K562 (cell line): ENCODE measurements around the gene TEP1. TPM values are rescaled to one million over a fixed set of nuclear protein-coding genes. Genes with fewer than 3 reads are reported as not detected.

Experiments used
- BDP1 ChIP-seq: IDR thresholded peaks from 3 replicates; pipeline ENCODE4 v1.6.1; 2011; ENCODE audit not compliant: insufficient read length, insufficient read depth
- CBX2 ChIP-seq: fragments of 200-600 bp; sonication (generic); IDR thresholded peaks from one replicate; pipeline ENCODE4 v1.6.1; 2012; ENCODE audit warnings: mild to moderate bottlenecking, low read length, inconsistent platforms; ENCODE audit not compliant: insufficient read depth, poor library complexity, severe bottlenecking
- DMBX1 ChIP-seq: fragments of 250-450 bp; sonication (Bioruptor Pico); IDR thresholded peaks from 2 replicates; pipeline ENCODE4 v1.8.0; 2022; ENCODE audit warnings: inconsistent platforms, mild to moderate bottlenecking, moderate library complexity, borderline replicate concordance
- EP400 ChIP-seq: fragments of 450-650 bp; IDR thresholded peaks from 2 replicates; pipeline ENCODE4 v1.6.1; 2017; ENCODE audit warnings: antibody characterized with exemption, mild to moderate bottlenecking, moderate library complexity
- ETV5 ChIP-seq: sonication (generic); formaldehyde crosslinking; IDR thresholded peaks from 2 replicates; pipeline ENCODE4 v1.4.0; 2020; ENCODE audit warnings: low read depth, mild to moderate bottlenecking, missing genetic modification reagents
- IFI16 ChIP-seq: fragments of 250-450 bp; sonication (Bioruptor Pico); IDR thresholded peaks from 2 replicates; pipeline ENCODE4 v2.1.2; 2022; ENCODE audit warnings: mild to moderate bottlenecking, inconsistent platforms
- NCOA1 ChIP-seq: fragments of 450-650 bp; IDR thresholded peaks from 2 replicates; pipeline ENCODE4 v1.6.1; 2016; ENCODE audit warnings: low read depth
- RBBP5 ChIP-seq: fragments of 200-600 bp; sonication (generic); IDR thresholded peaks from 2 replicates; pipeline ENCODE4 v1.6.1; 2012; ENCODE audit warnings: borderline replicate concordance, mild to moderate bottlenecking, low read length, control low read depth, inconsistent platforms; ENCODE audit not compliant: insufficient read depth, poor library complexity, severe bottlenecking
- RBFOX2 ChIP-seq: fragments of 200-400 bp; formaldehyde crosslinking; IDR thresholded peaks from 2 replicates; pipeline ENCODE4 v1.6.1; 2017; ENCODE audit warnings: low read depth, mild to moderate bottlenecking, low read length, moderate library complexity
- SAP30 ChIP-seq: fragments of 200-600 bp; sonication (generic); IDR thresholded peaks from 2 replicates; pipeline ENCODE4 v1.6.1; 2012; ENCODE audit warnings: borderline replicate concordance, low read depth, mild to moderate bottlenecking, moderate library complexity, low read length, control low read depth, inconsistent platforms; ENCODE audit not compliant: insufficient read depth, poor library complexity, severe bottlenecking
- SMARCB1 ChIP-seq: IDR thresholded peaks from 2 replicates; pipeline ENCODE4 v1.6.1; 2011; ENCODE audit warnings: improper control_type of control experiment, low read depth; ENCODE audit not compliant: insufficient read length
- STAG1 ChIP-seq: sonication (generic); formaldehyde crosslinking; IDR thresholded peaks from 2 replicates; pipeline ENCODE4 v1.5.0; 2020; ENCODE audit warnings: missing genetic modification reagents, borderline replicate concordance
- TOE1 ChIP-seq, 2 experiments: fragments of 450-650 bp in 1 of 2; sonication (generic) in 1 of 2; formaldehyde crosslinking in 1 of 2; IDR thresholded peaks; 2 replicates each; pipeline versions ENCODE4 v1.7.1 to v1.8.0; 2016 to 2022; ENCODE audit warnings: borderline replicate concordance in 2 of 2, mild to moderate bottlenecking in 2 of 2, antibody characterized with exemption in 1 of 2, inconsistent platforms in 1 of 2, low read depth in 1 of 2, missing genetic modification reagents in 1 of 2, moderate library complexity in 1 of 2
- U2AF1 ChIP-seq: fragments of 200-400 bp; formaldehyde crosslinking; optimal IDR thresholded peaks from 2 replicates; pipeline ENCODE3; 2017; ENCODE audit warnings: mild to moderate bottlenecking, low read depth, low read length, moderate library complexity
- ZFP1 ChIP-seq: fragments of 450-650 bp; formaldehyde crosslinking; IDR thresholded peaks from 2 replicates; pipeline ENCODE4 v1.4.0; 2020; ENCODE audit warnings: mild to moderate bottlenecking, mixed read lengths
- ZKSCAN8 ChIP-seq: fragments of 200-800 bp; sonication (Bioruptor generic); IDR thresholded peaks from 2 replicates; pipeline ENCODE4 v1.6.1; 2016; ENCODE audit warnings: missing genetic modification characterization, missing compliant biosample characterization
- ZNF124 ChIP-seq: sonication (generic); formaldehyde crosslinking; IDR thresholded peaks from 2 replicates; pipeline ENCODE4 v1.8.1; 2022; ENCODE audit warnings: missing genetic modification reagents
- polyA plus RNA-seq, 8 experiments: library from polyadenylated mRNA; depleted of rRNA in 4 of 8; stranded (reverse) in 5 of 8; unstranded in 3 of 8; fragments of >200 nt; fragmentation: Nextera tagmentation in 2 of 8; fragmentation: Illumina TruSeq in 1 of 8; extraction: Ambion mirVana in 2 of 8; extraction: Trizol in 1 of 8; gene quantifications; 2 replicates each; pipeline versions ENCODE4 v1.2.1 to v1.2.3, GENCODE V29; 2011 to 2014; ENCODE audit warnings: inconsistent platforms in 1 of 8, missing spikeins in 1 of 8
- total RNA-seq, 7 experiments: library from RNA; depleted of rRNA in 6 of 7; stranded (reverse); fragments of >200 nt in 6 of 7; fragmentation: Illumina TruSeq in 2 of 7; extraction: Trizol in 2 of 7; gene quantifications; 2 replicates each; pipeline versions ENCODE4 v1.2.1 to v1.2.3, GENCODE V29; 2011 to 2021; ENCODE audit warnings: low replicate concordance in 1 of 7
- TF ChIP-seq, protein P1 (sequence below): fragments of 250-450 bp; sonication (Bioruptor Pico); IDR thresholded peaks from 2 replicates; pipeline ENCODE4 v1.5.0; 2020; ENCODE audit warnings: mild to moderate bottlenecking, borderline replicate concordance
- TF ChIP-seq, protein P2 (sequence below): fragments of 250-450 bp; sonication (Bioruptor Pico); IDR thresholded peaks from 2 replicates; pipeline ENCODE4 v1.4.0; 2020; ENCODE audit warnings: mild to moderate bottlenecking, moderate library complexity, borderline replicate concordance
- TF ChIP-seq, protein P3 (sequence below): fragments of 250-450 bp; sonication (Bioruptor Pico); IDR thresholded peaks from 2 replicates; pipeline ENCODE4 v1.8.0; 2022; ENCODE audit warnings: moderate library complexity, mild to moderate bottlenecking, inconsistent platforms

The TEP1 gene
- total and polyA plus RNA-seq, 9 of the 15 experiments (the other 6 are each of a cell fraction or from before 2014, with no cell fraction given) = 1.0 to 12.2 (median 7.1) TPM

DNA sequence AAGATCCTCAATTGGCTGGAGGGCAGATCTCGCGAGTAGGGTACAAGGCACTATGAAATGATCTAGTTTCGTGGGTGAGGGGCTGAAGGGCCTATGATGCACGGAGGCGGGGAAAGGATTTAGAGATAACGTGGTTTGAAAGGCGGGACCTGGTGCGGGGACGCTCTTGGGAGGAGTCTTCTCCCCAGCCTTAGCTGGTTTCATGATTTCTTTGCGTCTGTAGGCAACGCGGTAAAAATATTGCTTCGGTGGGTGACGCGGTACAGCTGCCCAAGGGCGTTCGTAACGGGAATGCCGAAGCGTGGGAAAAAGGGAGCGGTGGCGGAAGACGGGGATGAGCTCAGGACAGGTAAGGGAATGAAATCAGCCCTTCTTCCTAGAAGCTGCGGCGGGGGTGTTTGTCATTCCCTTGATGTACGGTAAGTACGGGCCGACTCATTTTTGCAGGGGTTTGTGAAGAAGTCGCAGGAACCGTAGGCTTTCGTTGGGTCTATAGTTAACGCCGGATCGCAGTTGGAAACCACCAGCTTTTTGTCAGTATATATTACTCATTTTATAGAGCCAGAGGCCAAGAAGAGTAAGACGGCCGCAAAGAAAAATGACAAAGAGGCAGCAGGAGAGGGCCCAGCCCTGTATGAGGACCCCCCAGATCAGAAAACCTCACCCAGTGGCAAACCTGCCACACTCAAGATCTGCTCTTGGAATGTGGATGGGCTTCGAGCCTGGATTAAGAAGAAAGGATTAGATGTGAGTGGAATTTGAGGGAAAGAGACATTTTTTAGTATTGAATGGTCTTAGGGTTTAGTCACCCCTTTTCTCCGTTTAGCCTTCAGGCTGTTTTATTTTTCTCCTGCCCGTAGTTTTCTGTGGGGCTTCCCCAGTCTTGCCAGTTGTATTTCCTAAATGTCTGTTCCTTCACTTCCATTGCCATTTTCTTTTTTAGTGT, 42.3 kb upstream of the TEP1 start (continued):
- TF ChIP-seq, protein P1, sequence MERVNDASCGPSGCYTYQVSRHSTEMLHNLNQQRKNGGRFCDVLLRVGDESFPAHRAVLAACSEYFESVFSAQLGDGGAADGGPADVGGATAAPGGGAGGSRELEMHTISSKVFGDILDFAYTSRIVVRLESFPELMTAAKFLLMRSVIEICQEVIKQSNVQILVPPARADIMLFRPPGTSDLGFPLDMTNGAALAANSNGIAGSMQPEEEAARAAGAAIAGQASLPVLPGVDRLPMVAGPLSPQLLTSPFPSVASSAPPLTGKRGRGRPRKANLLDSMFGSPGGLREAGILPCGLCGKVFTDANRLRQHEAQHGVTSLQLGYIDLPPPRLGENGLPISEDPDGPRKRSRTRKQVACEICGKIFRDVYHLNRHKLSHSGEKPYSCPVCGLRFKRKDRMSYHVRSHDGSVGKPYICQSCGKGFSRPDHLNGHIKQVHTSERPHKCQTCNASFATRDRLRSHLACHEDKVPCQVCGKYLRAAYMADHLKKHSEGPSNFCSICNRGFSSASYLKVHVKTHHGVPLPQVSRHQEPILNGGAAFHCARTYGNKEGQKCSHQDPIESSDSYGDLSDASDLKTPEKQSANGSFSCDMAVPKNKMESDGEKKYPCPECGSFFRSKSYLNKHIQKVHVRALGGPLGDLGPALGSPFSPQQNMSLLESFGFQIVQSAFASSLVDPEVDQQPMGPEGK = no peak
- TF ChIP-seq ZKSCAN8 (CRISPR knock-in tag) (no peak), SAP30 (no peak), TOE1 (IDR thresholded peaks at IDR 0.05; ENCODE audit: borderline replicate concordance) (peak; percentile 72), TOE1 (CRISPR knock-in tag; IDR thresholded peaks at IDR 0.05; ENCODE audit: borderline replicate concordance, low read depth) (no peak), SMARCB1 (no peak), EP400 (peak; percentile 67), IFI16 (no peak), U2AF1 (no peak), DMBX1 (no peak), ZNF124 (CRISPR knock-in tag) (no peak), NCOA1 (peak; percentile 72), ZFP1 (CRISPR knock-in tag) (no peak), RBBP5 (peak; percentile 61), ETV5 (CRISPR knock-in tag) (0 out of 2 replicates have a peak, but pooled peaks have one; percentile 39), BDP1 (no peak), STAG1 (no peak), RBFOX2 (peak; percentile 14; the same call in 1 of the 2 replicates), CBX2 (no peak)
- TF ChIP-seq, protein P2, sequence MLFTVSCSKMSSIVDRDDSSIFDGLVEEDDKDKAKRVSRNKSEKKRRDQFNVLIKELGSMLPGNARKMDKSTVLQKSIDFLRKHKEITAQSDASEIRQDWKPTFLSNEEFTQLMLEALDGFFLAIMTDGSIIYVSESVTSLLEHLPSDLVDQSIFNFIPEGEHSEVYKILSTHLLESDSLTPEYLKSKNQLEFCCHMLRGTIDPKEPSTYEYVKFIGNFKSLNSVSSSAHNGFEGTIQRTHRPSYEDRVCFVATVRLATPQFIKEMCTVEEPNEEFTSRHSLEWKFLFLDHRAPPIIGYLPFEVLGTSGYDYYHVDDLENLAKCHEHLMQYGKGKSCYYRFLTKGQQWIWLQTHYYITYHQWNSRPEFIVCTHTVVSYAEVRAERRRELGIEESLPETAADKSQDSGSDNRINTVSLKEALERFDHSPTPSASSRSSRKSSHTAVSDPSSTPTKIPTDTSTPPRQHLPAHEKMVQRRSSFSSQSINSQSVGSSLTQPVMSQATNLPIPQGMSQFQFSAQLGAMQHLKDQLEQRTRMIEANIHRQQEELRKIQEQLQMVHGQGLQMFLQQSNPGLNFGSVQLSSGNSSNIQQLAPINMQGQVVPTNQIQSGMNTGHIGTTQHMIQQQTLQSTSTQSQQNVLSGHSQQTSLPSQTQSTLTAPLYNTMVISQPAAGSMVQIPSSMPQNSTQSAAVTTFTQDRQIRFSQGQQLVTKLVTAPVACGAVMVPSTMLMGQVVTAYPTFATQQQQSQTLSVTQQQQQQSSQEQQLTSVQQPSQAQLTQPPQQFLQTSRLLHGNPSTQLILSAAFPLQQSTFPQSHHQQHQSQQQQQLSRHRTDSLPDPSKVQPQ = no peak
- TF ChIP-seq, protein P3, sequence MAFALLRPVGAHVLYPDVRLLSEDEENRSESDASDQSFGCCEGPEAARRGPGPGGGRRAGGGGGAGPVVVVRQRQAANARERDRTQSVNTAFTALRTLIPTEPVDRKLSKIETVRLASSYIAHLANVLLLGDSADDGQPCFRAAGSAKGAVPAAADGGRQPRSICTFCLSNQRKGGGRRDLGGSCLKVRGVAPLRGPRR (CRISPR knock-in tag) = no peak
